Amniotic epithelial cell (primary cell): ENCODE results near the gene BACH2.
"Not testable (repeated sequence)": the region's sequence is repeated elsewhere in the genome, so short reads cannot be mapped to it uniquely, and the experiment has no call there.

Source experiments
- DNase-seq: peaks from one replicate; pipeline ENCODE4 v3.0.0-alpha.2; 2010; ENCODE audit warnings: low read depth

The BACH2 gene

GRCh38 chr6:90151576-90152422 lies 144.8 kb downstream of the BACH2 start:
- DNase-seq = no peak

- DNase-seq = peak; percentile 36
These were observed 147.4 kb downstream of the BACH2 start for GRCh38 chr6:90149280-90149679.

- no peak for DNase-seq
These were observed 147.8 kb downstream of the BACH2 start for GRCh38 chr6:90148867-90149266.

- no peak for DNase-seq
These were observed 149.6 kb downstream of the BACH2 start for GRCh38 chr6:90146921-90147649.

- no peak for DNase-seq
These were observed 150.6 kb downstream of the BACH2 start for GRCh38 chr6:90146024-90146423.

GRCh38 chr6:90144928-90145555 lies 151.6 kb downstream of the BACH2 start:
- DNase-seq = peak; percentile 90

GRCh38 chr6:90144396-90144795 lies 152.2 kb downstream of the BACH2 start:
- no peak for DNase-seq

GRCh38 chr6:90140683-90141082 lies 156.0 kb downstream of the BACH2 start:
- no peak for DNase-seq

- DNase-seq = no peak
These were observed 157.3 kb downstream of the BACH2 start for GRCh38 chr6:90139272-90139817.

- no peak for DNase-seq
These were observed 159.6 kb downstream of the BACH2 start for GRCh38 chr6:90136837-90137568.

GRCh38 chr6:90136176-90136575 lies 160.5 kb downstream of the BACH2 start:
- no peak for DNase-seq

GRCh38 chr6:90135667-90136066 lies 161.0 kb downstream of the BACH2 start:
- peak; percentile 96 for DNase-seq

- not testable (repeated sequence) for DNase-seq
These were observed 163.0 kb downstream of the BACH2 start for GRCh38 chr6:90133664-90134063.

- DNase-seq = no peak
These were observed 164.8 kb downstream of the BACH2 start for GRCh38 chr6:90131614-90132423.

- DNase-seq = no peak
These were observed 165.5 kb downstream of the BACH2 start for GRCh38 chr6:90131125-90131524.

- DNase-seq = not testable (repeated sequence)
These were observed 168.0 kb downstream of the BACH2 start for GRCh38 chr6:90128687-90129086.

GRCh38 chr6:90127595-90127994 lies 169.0 kb downstream of the BACH2 start:
- no peak for DNase-seq

- no peak for DNase-seq
These were observed 169.8 kb downstream of the BACH2 start for GRCh38 chr6:90126839-90127238.

- DNase-seq = no peak
These were observed 170.5 kb downstream of the BACH2 start for GRCh38 chr6:90126181-90126580.

- no peak for DNase-seq
These were observed 171.7 kb downstream of the BACH2 start for GRCh38 chr6:90124874-90125510.
